GM19351 (cell line): ENCODE data around the gene PKP2.
A peak's percentile ranks its signal among the peaks of the same experiment; 100 is the strongest.

Source experiments
- ATAC-seq: cut with Tn5 transposase; IDR thresholded peaks from one replicate; pipeline ENCODE4 v1.9.1; 2021; ENCODE audit warnings: mild to moderate bottlenecking, moderate library complexity; ENCODE audit not compliant: unreplicated experiment

PKP2 gene

DNA sequence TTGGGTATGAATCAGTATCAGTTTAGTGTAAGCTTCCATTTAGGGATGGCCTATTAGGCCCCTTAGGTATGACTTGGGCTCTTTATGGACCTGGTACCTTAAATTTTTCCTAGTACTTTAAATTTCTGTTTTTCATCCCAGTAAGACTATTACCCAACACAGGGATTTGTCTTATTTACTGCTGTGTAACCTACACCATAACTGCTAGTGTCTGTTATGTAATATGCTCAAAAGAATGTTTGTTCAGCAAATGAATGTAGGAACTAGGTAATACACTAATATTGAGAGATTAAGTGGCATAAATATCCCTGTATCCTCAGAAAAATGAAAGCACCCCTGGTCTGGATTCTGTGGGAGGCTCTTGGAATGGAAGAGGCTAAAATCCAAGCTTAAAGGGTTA lies 77.2 kb downstream of the PKP2 start:
- no peak for ATAC-seq

DNA sequence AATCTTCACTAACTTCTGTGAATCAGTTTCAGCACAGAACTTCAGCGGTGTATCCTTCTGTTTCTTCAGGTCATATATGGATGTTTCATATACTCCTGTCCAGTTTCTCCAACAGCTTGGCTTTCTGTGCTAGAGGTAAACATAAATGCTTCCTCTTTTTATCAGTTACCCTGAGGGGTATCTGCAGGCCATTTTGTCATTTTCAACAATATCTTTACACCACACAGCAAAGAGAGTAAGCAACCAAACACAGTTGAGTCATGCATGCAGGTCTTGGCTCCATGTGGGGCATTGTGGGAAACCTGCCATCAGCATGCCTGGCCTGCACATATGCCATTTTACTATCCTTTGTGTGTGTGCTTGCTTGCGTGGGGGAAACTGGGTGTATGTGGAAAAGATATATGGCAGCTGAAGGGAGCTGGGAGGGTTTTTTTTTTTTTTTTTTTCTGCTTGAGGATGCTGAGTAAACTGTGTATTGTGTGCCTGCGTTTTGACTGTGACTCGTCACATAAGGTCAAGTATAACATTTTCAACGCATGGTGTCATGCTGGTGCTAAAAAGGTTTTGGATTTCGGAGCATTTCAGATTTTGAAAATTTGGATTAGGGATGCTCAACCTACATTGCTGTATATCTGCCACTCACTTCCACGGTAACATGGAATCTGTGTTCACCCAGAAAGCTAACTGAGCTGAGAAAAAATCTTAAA lies 84.7 kb downstream of the PKP2 start:
- no peak for ATAC-seq

- ATAC-seq: no peak
Measured at GRCh38 chr12:32809846-32810245, 86.7 kb downstream of the PKP2 start.

DNA sequence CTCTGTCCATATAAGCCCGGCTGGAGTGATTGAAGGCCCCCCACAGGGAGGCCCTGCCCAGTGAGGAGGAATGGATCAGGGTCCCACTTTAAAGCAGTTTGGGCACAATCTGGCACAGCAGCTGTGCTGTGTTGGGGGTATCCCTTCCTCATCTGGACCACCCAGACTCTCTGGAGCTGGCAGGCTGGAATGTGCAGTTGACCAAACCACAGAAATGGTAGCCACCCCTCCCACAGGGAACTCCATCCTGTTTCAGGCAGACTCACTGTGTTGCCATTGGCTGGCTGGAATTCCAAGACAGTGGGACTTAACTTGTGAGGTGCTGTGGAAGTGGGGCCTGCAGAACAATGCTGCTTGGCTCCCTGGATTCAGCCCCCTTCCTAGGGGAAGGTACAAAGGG lies 87.4 kb downstream of the PKP2 start:
- no peak for ATAC-seq

DNA sequence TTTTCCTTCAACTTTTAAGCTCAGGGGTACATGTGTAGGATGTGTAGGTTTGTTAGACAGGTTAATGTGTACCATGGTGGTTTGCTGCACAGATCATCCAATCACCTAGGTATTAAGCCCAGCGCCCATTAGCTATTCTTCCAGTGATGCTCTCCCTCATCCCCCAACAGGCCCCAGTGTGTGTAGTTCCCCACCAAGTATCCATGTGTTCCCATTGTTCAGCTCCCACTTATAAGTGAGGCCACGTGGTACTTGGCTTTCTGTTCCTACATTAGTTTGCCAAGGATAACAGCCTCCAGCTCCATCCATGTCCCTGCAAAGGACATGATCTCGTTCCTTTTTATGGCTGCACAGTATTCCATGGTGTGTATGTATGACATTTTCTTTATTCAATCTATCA lies 92.3 kb downstream of the PKP2 start:
- no peak for ATAC-seq

GRCh38 chr12:32801269-32801980 lies 95.2 kb downstream of the PKP2 start:
- no peak for ATAC-seq

DNA sequence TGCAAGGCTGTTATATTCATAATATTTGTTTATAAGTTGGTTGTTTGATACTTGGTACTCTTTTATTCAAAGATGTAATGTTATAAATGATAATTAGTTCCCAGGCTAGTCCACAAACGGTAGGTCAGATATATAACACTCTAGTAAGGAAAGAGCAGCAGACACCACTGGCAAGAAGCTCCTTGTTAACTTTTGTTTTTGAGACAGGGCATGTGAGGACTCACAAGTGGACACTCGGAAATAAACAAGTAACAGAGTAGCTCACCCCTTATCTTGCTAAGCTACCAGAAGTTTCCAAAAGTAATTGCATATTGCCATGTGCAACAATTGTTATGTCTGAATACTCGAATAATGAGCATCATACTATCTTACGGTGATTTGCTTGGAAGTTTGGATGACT lies 102.3 kb downstream of the PKP2 start:
- no peak for ATAC-seq

DNA sequence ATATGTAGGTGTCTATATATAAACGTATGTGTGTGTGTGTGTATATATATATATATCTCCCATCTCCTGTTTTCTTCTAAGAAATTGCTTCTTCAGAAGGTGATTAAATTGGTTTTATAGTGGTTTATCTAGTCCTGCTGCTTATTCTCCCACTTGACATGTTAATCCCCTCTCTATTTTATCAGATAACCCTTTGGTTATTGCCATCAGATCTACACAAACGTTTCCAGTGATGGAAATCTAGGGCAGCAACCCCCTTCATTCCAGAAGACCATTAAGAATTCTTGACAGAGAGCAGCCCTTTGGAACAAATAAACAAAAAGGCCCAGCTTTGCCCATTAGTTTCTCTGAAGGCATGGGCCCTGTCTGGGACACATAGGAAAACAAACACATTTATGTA lies 106.7 kb downstream of the PKP2 start:
- no peak for ATAC-seq

GRCh38 chr12:32789446-32789845 lies 107.1 kb downstream of the PKP2 start:
- no peak for ATAC-seq

GRCh38 chr12:32788405-32788804 lies 108.2 kb downstream of the PKP2 start:
- no peak for ATAC-seq

GRCh38 chr12:32785557-32785956 lies 111.0 kb downstream of the PKP2 start:
- ATAC-seq: no peak

DNA sequence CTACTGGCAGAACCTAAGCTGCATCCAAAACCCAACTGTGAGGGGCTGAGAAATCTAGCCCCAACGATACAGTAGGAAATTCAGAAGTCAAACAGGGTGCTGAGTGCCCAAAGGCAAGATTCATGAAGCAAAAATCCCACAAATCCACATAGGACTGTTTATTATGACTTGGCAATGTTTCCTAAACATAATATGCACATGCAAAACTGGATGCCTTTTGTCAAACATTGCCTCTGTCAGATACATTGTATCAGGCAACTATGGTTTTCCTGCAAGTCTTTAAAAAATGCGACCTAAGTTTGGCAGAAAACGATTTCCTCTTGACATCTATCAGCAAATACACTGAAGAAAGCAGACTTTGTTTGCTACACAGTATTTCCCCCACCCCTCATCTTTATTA lies 113.5 kb downstream of the PKP2 start:
- no peak for ATAC-seq

DNA sequence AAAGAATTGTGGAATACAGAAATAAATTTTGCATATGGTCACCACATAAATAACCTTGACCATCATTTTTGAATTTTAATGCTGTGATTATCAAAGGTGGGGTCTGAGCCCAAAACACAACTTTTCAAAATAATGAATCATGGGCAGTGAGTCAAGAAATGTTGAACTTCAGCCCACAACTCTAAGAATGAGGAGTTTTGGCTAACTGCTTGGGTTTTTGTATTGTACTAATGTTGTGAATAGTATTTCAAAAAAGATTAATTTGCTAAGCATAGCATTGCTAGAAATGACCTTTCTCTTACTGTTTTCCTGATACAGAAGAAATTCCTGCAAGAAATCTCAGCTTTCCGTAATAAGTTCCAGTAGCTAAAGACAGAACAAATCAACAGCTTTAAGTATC lies 116.5 kb downstream of the PKP2 start:
- no peak for ATAC-seq

- ATAC-seq: no peak
Measured at GRCh38 chr12:32777691-32778175, 118.8 kb downstream of the PKP2 start.

- no peak for ATAC-seq
Measured at GRCh38 chr12:32777159-32777558, 119.4 kb downstream of the PKP2 start.

DNA sequence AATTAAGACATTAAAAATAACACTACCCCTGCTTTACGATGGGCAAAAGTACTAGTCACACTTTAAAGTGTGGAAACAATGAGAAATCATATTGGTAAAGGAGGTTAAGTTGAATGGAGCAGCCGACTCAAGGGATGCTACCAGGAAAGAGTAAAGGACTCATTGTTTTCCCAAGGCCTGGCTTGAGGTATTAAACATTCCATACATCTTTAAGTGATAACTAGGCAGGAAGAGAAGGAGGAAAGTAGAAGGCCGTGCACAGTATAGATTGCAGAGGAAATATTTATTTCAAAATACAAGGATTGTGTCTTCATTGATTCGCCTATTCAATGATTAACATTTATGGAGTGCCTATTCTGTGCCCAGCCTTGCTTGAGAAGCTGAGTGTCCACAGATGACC lies 120.3 kb downstream of the PKP2 start:
- ATAC-seq: no peak

GRCh38 chr12:32773691-32774090 lies 122.9 kb downstream of the PKP2 start:
- no peak for ATAC-seq

DNA sequence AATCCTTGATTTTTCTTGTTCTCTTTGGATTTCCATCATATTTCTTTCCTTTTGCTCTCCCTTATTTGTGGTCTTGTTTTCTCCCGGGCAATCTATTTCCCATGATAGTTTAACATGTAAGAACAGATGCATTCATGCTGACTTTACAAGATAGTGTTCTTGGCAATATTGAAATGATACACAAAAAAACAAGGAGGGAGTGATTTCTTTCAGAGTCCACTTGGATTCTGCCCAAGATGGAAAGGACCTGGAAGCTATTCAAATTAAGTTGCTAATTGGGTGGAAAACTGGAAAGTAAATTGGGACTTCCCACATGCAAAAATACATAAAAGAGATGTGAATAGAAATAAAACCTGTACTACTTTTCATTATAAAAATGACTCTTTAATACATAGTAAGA lies 126.4 kb downstream of the PKP2 start:
- no peak for ATAC-seq

DNA sequence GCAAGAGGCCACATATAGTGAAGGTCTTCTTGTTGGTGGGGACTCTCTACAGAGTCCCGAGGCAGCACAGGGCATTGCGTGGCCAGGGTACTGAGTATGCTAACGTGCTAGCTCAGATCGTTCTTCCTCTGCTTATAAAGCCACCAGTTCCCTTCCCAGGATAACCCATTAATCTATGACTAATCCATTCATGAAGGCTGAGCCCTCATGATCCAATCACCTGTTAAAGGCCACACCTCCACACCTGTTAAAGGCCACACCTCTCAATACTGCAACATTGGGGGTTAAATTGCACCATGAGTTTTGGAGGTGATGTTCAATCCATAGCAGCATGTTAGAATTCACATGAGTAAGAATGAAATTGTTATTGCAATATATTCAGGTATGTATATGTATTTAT lies 128.1 kb downstream of the PKP2 start:
- no peak for ATAC-seq

DNA sequence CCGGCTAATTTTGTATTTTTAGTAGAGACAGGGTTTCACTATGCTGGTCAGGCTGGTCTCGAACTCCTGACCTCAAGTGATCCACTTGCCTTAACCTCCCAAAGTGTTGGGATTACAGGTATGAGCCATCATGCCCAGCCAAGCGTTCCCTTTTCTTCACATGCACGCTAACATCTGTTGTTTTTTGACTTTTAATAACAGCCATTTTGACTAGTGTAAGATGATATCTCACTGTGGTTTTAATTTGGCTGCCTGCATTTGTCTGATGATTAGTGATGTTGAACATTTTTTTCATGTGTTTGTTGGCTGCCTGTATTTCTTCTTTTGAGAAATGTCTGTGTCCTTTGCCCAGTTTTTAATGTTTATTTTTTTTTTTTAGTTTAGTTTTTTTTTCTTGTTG lies 130.7 kb downstream of the PKP2 start:
- ATAC-seq: no peak

- peak; percentile 77 for ATAC-seq
Measured at GRCh38 chr12:32761716-32762115, 134.9 kb downstream of the PKP2 start.

GRCh38 chr12:32757157-32757556 lies 139.4 kb downstream of the PKP2 start:
- no peak for ATAC-seq
